Kidney (tissue), 14 donors: ENCODE data around the gene DNAJC15. TPM values are rescaled to one million over a fixed set of nuclear protein-coding genes. Genes with fewer than 3 reads are reported as not detected.

Experiments used
- DNase-seq, 5 donors: peaks; one replicate each; pipeline ENCODE4 v3.0.0-alpha.2; 2013 to 2020
- FAIRE-seq: peaks from 2 replicates; lab custom pipeline; 2012; peaks lifted over from hg19 to GRCh38; lab: Jason Lieb, UNC
- H3K27ac ChIP-seq, 2 donors: one replicate each; pipeline ENCODE4 v1.7.0; 2013; ENCODE audit warnings: low read depth in 2 of 2, low read length in 2 of 2, inconsistent platforms in 1 of 2
- H3K27me3 ChIP-seq: one replicate; pipeline ENCODE4 v1.7.1; 2013; ENCODE audit warnings: low read length, inconsistent platforms; ENCODE audit not compliant: control insufficient read depth, insufficient read depth
- H3K36me3 ChIP-seq, 3 donors: one replicate each; pipeline versions ENCODE4 v1.7.0 to v1.7.1; 2013; ENCODE audit warnings: low read length in 3 of 3, control low read depth in 1 of 3, inconsistent platforms in 1 of 3; ENCODE audit not compliant: insufficient read depth in 3 of 3, control insufficient read depth in 2 of 3
- H3K4me1 ChIP-seq, 3 donors: one replicate each; pipeline versions ENCODE4 v1.7.0 to v1.7.1; 2013; ENCODE audit warnings: low read length in 3 of 3, inconsistent platforms in 1 of 3, low read depth in 1 of 3; ENCODE audit not compliant: control insufficient read depth in 2 of 3, insufficient read depth in 2 of 3
- H3K4me3 ChIP-seq, 3 donors: one replicate each; pipeline versions ENCODE4 v1.7.0 to v1.8.1; 2013; ENCODE audit warnings: low read length in 3 of 3, control low read depth in 1 of 3, inconsistent platforms in 1 of 3
- H3K9ac ChIP-seq, 3 donors: one replicate each; pipeline versions ENCODE4 v1.7.0 to v1.7.1; 2013; ENCODE audit warnings: low read length in 3 of 3, control low read depth in 1 of 3, inconsistent platforms in 1 of 3
- H3K9me3 ChIP-seq, 3 donors: one replicate each; pipeline versions ENCODE4 v1.7.0 to v1.7.1; 2013; ENCODE audit warnings: low read length in 3 of 3, control low read depth in 1 of 3, inconsistent platforms in 1 of 3; ENCODE audit not compliant: control insufficient read depth in 2 of 3, insufficient read depth in 1 of 3
- CTCF ChIP-seq: IDR thresholded peaks from 3 replicates; pipeline ENCODE4 v1.5.1; 2012; ENCODE audit warnings: mild to moderate bottlenecking, moderate library complexity, borderline replicate concordance; ENCODE audit not compliant: insufficient read depth; ENCODE audit errors: extremely low read depth
- intact Hi-C: fragments of 100-400 bp; cut with DNase I; formaldehyde crosslinking; loops from one replicate; pipeline ENCODE4 v1.11.1; 2022
- polyA plus RNA-seq: library from polyadenylated mRNA; stranded (reverse); fragments of 350-450 nt; fragmentation: Illumina TruSeq; extraction: RNeasy Lipid Tissue Mini Kit (QIAGEN cat#74804); gene quantifications from one replicate; pipeline ENCODE4 v1.2.3, GENCODE V29; 2014; ENCODE audit warnings: low read depth, low replicate concordance; ENCODE audit not compliant: insufficient read depth
- total RNA-seq: library from RNA; stranded (reverse); fragmentation: NEBNext Ultra II Directional; extraction: Animal tissue kit (Norgen Biotek cat#: 25700); gene quantifications from one replicate; pipeline ENCODE4 v1.2.1, GENCODE V29; 2021
- donor health status: control.
- donor health status: control.
- donor health status: control.
- donor health status: control.
- donor health status: control.
- donor health status: DM: yes; HTN: yes; CAD: no.
- donor health status: Normal renal cell carcinoma (clear cell type).

DNAJC15 gene
- total and polyA plus RNA-seq, 2 donors from 2014 or later = 18.8 to 31.0 TPM

DNA sequence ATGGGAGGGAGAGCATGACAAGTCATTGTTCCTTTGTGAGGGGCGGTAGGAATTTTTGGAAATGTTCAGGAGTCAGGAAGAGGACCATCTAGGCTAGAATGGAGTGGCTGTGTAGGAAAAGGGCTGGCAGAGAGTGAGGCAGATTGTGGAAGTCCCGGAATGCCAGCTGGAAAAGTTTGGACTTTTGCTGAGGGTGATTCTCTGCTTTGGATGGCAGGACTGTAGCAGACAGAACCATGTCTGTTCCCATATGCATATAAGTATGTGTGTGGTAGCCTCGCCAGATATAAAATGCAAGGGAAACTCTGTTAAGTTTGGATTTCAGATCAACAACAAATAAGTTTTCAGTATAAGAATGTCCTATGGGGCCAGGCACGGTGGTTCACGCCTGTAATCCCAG, 112.1 kb downstream of the DNAJC15 start:
- H3K27ac ChIP-seq = no peak overlapping the region
- H3K9ac ChIP-seq = no peak overlapping the region
- H3K36me3 ChIP-seq = no peaks in the 10 kb centered on the region
- no peak for TF ChIP-seq CTCF
- H3K4me1 ChIP-seq = no peaks in the 10 kb centered on the region
- intact Hi-C loops = no loop called here
- H3K27me3 ChIP-seq = no peaks in the 10 kb centered on the region
- H3K9me3 ChIP-seq = no peaks in the 10 kb centered on the region
- DNase-seq (no peak), FAIRE-seq (no peak)
- H3K4me3 ChIP-seq = no peak overlapping the region

DNA sequence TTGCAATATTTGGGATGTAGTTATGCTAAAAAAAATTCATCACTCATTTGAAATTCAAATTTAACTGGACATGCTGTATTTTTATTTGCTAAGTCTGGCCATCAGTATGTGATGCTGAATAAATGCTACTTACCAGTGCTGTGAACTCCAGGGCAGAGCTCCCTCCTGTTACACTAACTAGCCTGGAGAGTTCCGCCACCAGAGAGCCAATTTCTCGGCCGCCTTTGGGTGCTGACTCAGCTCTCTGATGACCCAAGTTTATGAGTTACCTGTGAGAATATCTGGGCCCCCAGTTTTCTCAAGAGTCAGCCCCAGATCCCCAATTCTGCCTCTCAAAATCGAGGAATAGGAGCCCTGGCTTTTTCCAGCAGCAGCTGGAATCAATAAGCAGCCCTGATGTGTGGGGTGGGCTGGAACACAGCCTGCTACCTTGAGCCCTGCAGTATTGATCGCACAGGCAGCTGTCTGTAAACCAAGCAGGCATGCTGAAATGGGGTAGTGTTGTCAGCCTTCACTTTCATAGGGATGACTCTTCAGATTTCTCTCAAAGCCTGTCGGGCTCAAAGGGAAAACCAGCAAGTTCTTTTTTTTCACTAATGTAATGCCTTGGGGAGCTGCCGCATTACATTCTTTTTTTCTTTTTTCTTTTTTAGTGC, 113.7 kb downstream of the DNAJC15 start:
- Histone ChIP-seq H3K4me3 (no peak overlapping the region), H3K36me3 (no peaks in the 10 kb centered on the region), H3K4me1 (no peaks in the 10 kb centered on the region), H3K27me3 (no peaks in the 10 kb centered on the region), H3K9ac (no peak overlapping the region), H3K9me3 (no peaks in the 10 kb centered on the region), H3K27ac (no peak overlapping the region)
- no peak for FAIRE-seq
- intact Hi-C loops = no loop called here
- no peak for TF ChIP-seq CTCF
- DNase-seq = no peak

DNA sequence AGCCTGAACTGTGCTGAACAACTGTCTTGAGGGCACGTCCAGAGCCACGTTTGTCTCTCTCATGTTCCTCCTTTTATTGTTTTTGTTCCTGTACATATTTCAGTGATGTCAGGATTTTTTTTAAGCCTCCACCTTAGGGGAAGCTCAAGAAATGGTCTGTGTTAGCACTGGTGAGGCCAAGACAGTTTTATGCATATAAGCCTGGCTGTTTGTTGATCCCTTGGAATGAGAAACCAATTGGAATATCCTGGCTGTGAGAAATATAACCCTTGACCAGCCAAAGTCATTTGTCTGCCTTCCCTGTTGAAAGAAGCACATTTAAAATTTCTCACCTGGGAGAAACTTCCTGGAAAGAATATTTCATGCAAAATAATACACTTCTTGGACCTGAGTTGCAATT, 115.8 kb downstream of the DNAJC15 start:
- DNase-seq (no peak), FAIRE-seq (no peak)
- no peak overlapping the region for H3K27ac ChIP-seq
- no peaks in the 10 kb centered on the region for H3K9me3 ChIP-seq
- intact Hi-C loops = no loop called here
- no peak for TF ChIP-seq CTCF
- no peaks in the 10 kb centered on the region for H3K36me3 ChIP-seq
- H3K27me3 ChIP-seq = no peaks in the 10 kb centered on the region
- no peaks in the 10 kb centered on the region for H3K4me1 ChIP-seq
- H3K4me3 ChIP-seq = no peak overlapping the region
- H3K9ac ChIP-seq = no peak overlapping the region

- intact Hi-C loops = no loop called here
- Histone ChIP-seq H3K4me1 (no peaks in the 10 kb centered on the region), H3K9me3 (no peaks in the 10 kb centered on the region), H3K27ac (no peak overlapping the region), H3K9ac (no peak overlapping the region), H3K27me3 (no peaks in the 10 kb centered on the region), H3K36me3 (no peaks in the 10 kb centered on the region), H3K4me3 (no peak overlapping the region)
- FAIRE-seq (no peak), DNase-seq (no peak)
- TF ChIP-seq CTCF = no peak
These were observed 116.5 kb downstream of the DNAJC15 start for GRCh38 chr13:43139921-43140320.
